CD14-positive monocyte (primary cell): ENCODE results near the gene SPAG8. TPM values are rescaled to one million over a fixed set of nuclear protein-coding genes. Genes with fewer than 3 reads are reported as not detected.

Experiments
- DNase-seq, 3 donors: peaks; one replicate each; pipeline ENCODE4 v3.0.0-alpha.2; 2011 to 2022
- H2AFZ ChIP-seq: 2 replicates; pipeline ENCODE4 v1.6.0; 2012; ENCODE audit warnings: mild to moderate bottlenecking, low read depth, low read length, inconsistent platforms; ENCODE audit not compliant: insufficient read depth, poor library complexity, severe bottlenecking
- H3K27ac ChIP-seq, 2 donors: 1 replicate in 1 of 2; 2 replicates in 1 of 2; pipeline ENCODE4 v1.5.1; 2012 to 2013; ENCODE audit warnings: low read length in 2 of 2, control low read depth in 1 of 2, inconsistent platforms in 1 of 2, low read depth in 1 of 2, mild to moderate bottlenecking in 1 of 2
- H3K27me3 ChIP-seq, 2 donors: one replicate each; pipeline versions ENCODE4 v1.6.0 to v1.6.1; 2011 to 2013; ENCODE audit warnings: low read length in 2 of 2; ENCODE audit not compliant: control insufficient read depth in 2 of 2, insufficient read depth in 2 of 2
- H3K36me3 ChIP-seq, 2 donors: replicated peaks in 1 of 2; 1 replicate in 1 of 2; 2 replicates in 1 of 2; pipeline versions ENCODE4 v1.5.1 to v1.6.1; 2012 to 2013; ENCODE audit warnings: low read length in 2 of 2, control low read depth in 1 of 2, inconsistent platforms in 1 of 2, mild to moderate bottlenecking in 1 of 2; ENCODE audit not compliant: insufficient read depth in 2 of 2, control insufficient read depth in 1 of 2
- H3K4me1 ChIP-seq, 2 donors: 1 replicate in 1 of 2; 2 replicates in 1 of 2; pipeline versions ENCODE4 v1.5.1 to v1.6.1; 2012 to 2013; ENCODE audit warnings: low read length in 2 of 2, control low read depth in 1 of 2, inconsistent platforms in 1 of 2, mild to moderate bottlenecking in 1 of 2, moderate library complexity in 1 of 2; ENCODE audit not compliant: insufficient read depth in 2 of 2, control insufficient read depth in 1 of 2
- H3K4me2 ChIP-seq: replicated peaks from 2 replicates; pipeline ENCODE3; 2012; ENCODE audit warnings: low read length, moderate library complexity, mild to moderate bottlenecking; ENCODE audit not compliant: poor library complexity, severe bottlenecking; ENCODE audit errors: extremely low read depth
- H3K4me3 ChIP-seq, 3 experiments: fragments of 200-600 bp in 1 of 3; sonication (generic) in 1 of 3; replicated peaks in 1 of 3; 1 replicate in 2 of 3; 2 replicates in 1 of 3; pipeline ENCODE4 v1.5.1; 2011 to 2013; ENCODE audit warnings: low read length in 3 of 3, mild to moderate bottlenecking in 3 of 3, control low read depth in 2 of 3, low read depth in 2 of 3, inconsistent platforms in 1 of 3, moderate library complexity in 1 of 3
- H3K79me2 ChIP-seq: 2 replicates; pipeline ENCODE4 v1.6.0; 2012; ENCODE audit warnings: mild to moderate bottlenecking, control low read depth, inconsistent platforms, low read length, moderate library complexity; ENCODE audit not compliant: insufficient read depth
- H3K9ac ChIP-seq: 2 replicates; pipeline ENCODE4 v1.6.0; 2017; ENCODE audit warnings: low read length, mild to moderate bottlenecking; ENCODE audit not compliant: insufficient read depth, poor library complexity, severe bottlenecking
- H3K9me3 ChIP-seq, 2 donors: replicated peaks in 1 of 2; 1 replicate in 1 of 2; 2 replicates in 1 of 2; pipeline versions ENCODE4 v1.5.1 to v1.6.1; 2012 to 2013; ENCODE audit warnings: low read length in 2 of 2, control low read depth in 1 of 2; ENCODE audit not compliant: control insufficient read depth in 1 of 2, insufficient read depth in 1 of 2
- H4K20me1 ChIP-seq: 2 replicates; pipeline ENCODE4 v1.6.0; 2012; ENCODE audit warnings: mild to moderate bottlenecking, low read length, control low read depth, moderate library complexity; ENCODE audit not compliant: insufficient read depth
- H3K27ac Mint-ChIP-seq, 7 donors: one replicate each; pipeline ENCODE4 v1.8.0; 2020; ENCODE audit warnings: mild to moderate bottlenecking in 7 of 7, mixed read lengths in 7 of 7, moderate library complexity in 6 of 7, inconsistent platforms in 2 of 7
- H3K27me3 Mint-ChIP-seq, 3 donors: one replicate each; pipeline ENCODE4 v1.8.0; 2021 to 2022; ENCODE audit warnings: low read depth in 3 of 3, mild to moderate bottlenecking in 3 of 3, mixed read lengths in 3 of 3, moderate library complexity in 3 of 3, inconsistent platforms in 1 of 3
- H3K36me3 Mint-ChIP-seq, 2 donors: one replicate each; pipeline ENCODE4 v1.8.0; 2020; ENCODE audit warnings: mixed read lengths in 2 of 2, inconsistent platforms in 1 of 2, mild to moderate bottlenecking in 1 of 2
- H3K4me1 Mint-ChIP-seq: one replicate; pipeline ENCODE4 v1.8.0; 2020; ENCODE audit warnings: mild to moderate bottlenecking, mixed read lengths
- H3K4me3 Mint-ChIP-seq, 2 donors: one replicate each; pipeline ENCODE4 v1.8.0; 2020; ENCODE audit warnings: mild to moderate bottlenecking in 2 of 2, mixed read lengths in 2 of 2, moderate library complexity in 1 of 2
- H3K9me3 Mint-ChIP-seq, 7 donors: one replicate each; pipeline ENCODE4 v1.8.0; 2020 to 2022; ENCODE audit warnings: mixed read lengths in 7 of 7, mild to moderate bottlenecking in 6 of 7, moderate library complexity in 6 of 7, inconsistent platforms in 2 of 7
- CTCF ChIP-seq: fragments of 200-600 bp; IDR thresholded peaks from one replicate; pipeline ENCODE4 v1.8.0; 2022; ENCODE audit warnings: antibody characterized with exemption, mild to moderate bottlenecking
- WGBS: methylation state at CpG from one replicate; pipeline ENCODE4 v1.1.5; 2013; ENCODE audit warnings: missing lambda C conversion rate; ENCODE audit not compliant: insufficient coverage; 5-methylcytosine and 5-hydroxymethylcytosine counted together
- intact Hi-C, 2 donors: fragments of 100-400 bp; cut with micrococcal nuclease; formaldehyde crosslinking; loops; one replicate each; pipeline versions ENCODE4 v1.15.0 to v1.15.1; 2023
- polyA plus RNA-seq, 3 donors: library from polyadenylated mRNA; depleted of rRNA in 1 of 3; unstranded in 2 of 3; stranded (reverse) in 1 of 3; fragments of 300-500 nt in 2 of 3; fragments of >200 nt in 1 of 3; fragmentation: Illumina TruSeq in 2 of 3; gene quantifications; 1 replicate in 2 of 3; 2 replicates in 1 of 3; pipeline ENCODE4 v1.2.3, GENCODE V29; 2012 to 2021

Gene SPAG8
- polyA plus RNA-seq, 3 donors = 0.52 to 2.9 (median 0.68) TPM

GRCh38 chr9:35842020-35842745, 30.1 kb upstream of the SPAG8 start:
- H3K4me1 ChIP-seq = peaks cover 74% of the 10 kb centered on the region in 2 donors
- no peaks in the 10 kb centered on the region for H3K79me2 ChIP-seq
- peak overlapping the region; percentile 20 to 80 for H3K4me3 Mint-ChIP-seq
- peak overlapping the region; percentile 45 for H3K4me2 ChIP-seq
- WGBS = 98% methylated on average over 10 of the region's 17 CpGs
- peak overlapping the region; percentile 12 to 52 for H3K27ac ChIP-seq
- H3K4me1 Mint-ChIP-seq = peaks cover 79% of the 10 kb centered on the region
- no peaks in the 10 kb centered on the region for H3K36me3 ChIP-seq
- no peaks in the 10 kb centered on the region for H3K9me3 ChIP-seq
- peaks cover 36 to 47% of the 10 kb centered on the region in 2 donors for H3K36me3 Mint-ChIP-seq
- DNase-seq = peak in 2 of 3 donors; percentile 30 to 62
- H3K9ac ChIP-seq = no peak overlapping the region
- H3K27me3 ChIP-seq = peaks cover 0 to under 1% of the 10 kb centered on the region in 2 donors
- no peaks in the 10 kb centered on the region for H4K20me1 ChIP-seq
- peaks cover 7 to 10% (median 8%) of the 10 kb centered on the region in 7 donors for H3K9me3 Mint-ChIP-seq
- H3K27ac Mint-ChIP-seq = peak overlapping the region in 6 of 7 donors; percentile 54 to 91 (median 82)
- H3K27me3 Mint-ChIP-seq = peaks cover 23 to 31% (median 26%) of the 10 kb centered on the region in 3 donors
- no peak overlapping the region for H2AFZ ChIP-seq
- intact Hi-C loops = no loop called here
- no peak for TF ChIP-seq CTCF
- peak overlapping the region in 1 of 3 experiments; percentile 60 for H3K4me3 ChIP-seq

- intact Hi-C loops = no loop called here
- H3K36me3 Mint-ChIP-seq = peaks cover 32 to 46% of the 10 kb centered on the region in 2 donors
- Histone ChIP-seq H4K20me1 (no peaks in the 10 kb centered on the region), H3K27me3 (no peaks in the 10 kb centered on the region), H3K4me3 (no peak overlapping the region), H3K36me3 (no peaks in the 10 kb centered on the region), H3K4me1 (peaks cover 68% of the 10 kb centered on the region in 2 donors), H3K27ac (no peak overlapping the region), H3K79me2 (no peaks in the 10 kb centered on the region), H3K4me2 (no peak overlapping the region), H3K9ac (no peak overlapping the region), H3K9me3 (no peaks in the 10 kb centered on the region), H2AFZ (no peak overlapping the region)
- no peak for DNase-seq
- no peak for TF ChIP-seq CTCF
- peaks cover 7 to 10% (median 8%) of the 10 kb centered on the region in 7 donors for H3K9me3 Mint-ChIP-seq
- peaks cover 77% of the 10 kb centered on the region for H3K4me1 Mint-ChIP-seq
- no CpG with 5 or more reads among the region's 5 CpGs for whole genome bisulfite sequencing
- H3K27me3 Mint-ChIP-seq = peaks cover 17 to 27% (median 27%) of the 10 kb centered on the region in 3 donors
- peak overlapping the region in 4 of 7 donors; percentile 18 to 63 (median 52) for H3K27ac Mint-ChIP-seq
- peak overlapping the region in 1 of 2 donors; percentile 51 for H3K4me3 Mint-ChIP-seq
Observed at GRCh38 chr9:35841645-35841900, 29.5 kb upstream of the SPAG8 start.
